Upper lobe of left lung (tissue), 4 donors: ENCODE measurements around the gene RAB11FIP3.

ENCODE experiments used
- POLR2AphosphoS5 ChIP-seq, 2 donors: sonication (generic); formaldehyde crosslinking; IDR thresholded peaks; one replicate each; pipeline ENCODE4 v1.5.1; 2017; ENCODE audit warnings: antibody characterized with exemption in 2 of 2
- TF ChIP-seq, protein P1 (sequence below), 6 experiments: fragments of 450-650 bp in 4 of 6; fragments of 200-600 bp in 2 of 6; sonication (generic) in 2 of 6; IDR thresholded peaks; one replicate each; pipeline ENCODE4 v1.5.1; 2016 to 2019; ENCODE audit warnings: antibody characterized with exemption in 6 of 6

- TF ChIP-seq, protein P1, sequence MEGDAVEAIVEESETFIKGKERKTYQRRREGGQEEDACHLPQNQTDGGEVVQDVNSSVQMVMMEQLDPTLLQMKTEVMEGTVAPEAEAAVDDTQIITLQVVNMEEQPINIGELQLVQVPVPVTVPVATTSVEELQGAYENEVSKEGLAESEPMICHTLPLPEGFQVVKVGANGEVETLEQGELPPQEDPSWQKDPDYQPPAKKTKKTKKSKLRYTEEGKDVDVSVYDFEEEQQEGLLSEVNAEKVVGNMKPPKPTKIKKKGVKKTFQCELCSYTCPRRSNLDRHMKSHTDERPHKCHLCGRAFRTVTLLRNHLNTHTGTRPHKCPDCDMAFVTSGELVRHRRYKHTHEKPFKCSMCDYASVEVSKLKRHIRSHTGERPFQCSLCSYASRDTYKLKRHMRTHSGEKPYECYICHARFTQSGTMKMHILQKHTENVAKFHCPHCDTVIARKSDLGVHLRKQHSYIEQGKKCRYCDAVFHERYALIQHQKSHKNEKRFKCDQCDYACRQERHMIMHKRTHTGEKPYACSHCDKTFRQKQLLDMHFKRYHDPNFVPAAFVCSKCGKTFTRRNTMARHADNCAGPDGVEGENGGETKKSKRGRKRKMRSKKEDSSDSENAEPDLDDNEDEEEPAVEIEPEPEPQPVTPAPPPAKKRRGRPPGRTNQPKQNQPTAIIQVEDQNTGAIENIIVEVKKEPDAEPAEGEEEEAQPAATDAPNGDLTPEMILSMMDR (IDR thresholded peaks at IDR 0.05), result no peak
- TF ChIP-seq POLR2AphosphoS5 (IDR thresholded peaks at IDR 0.05), result no peak
Measured at GRCh38 chr16:425740-426114, 278 bp downstream of the RAB11FIP3 start.
